Spleen (tissue), 7 donors: ENCODE measurements around the gene AOX1.

Experiments used
- CTCF ChIP-seq, 11 experiments: fragments of 200-600 bp in 7 of 11; fragments of 450-650 bp in 4 of 11; sonication (generic) in 4 of 11; IDR thresholded peaks in 8 of 11; conservative IDR thresholded peaks in 3 of 11; 1 replicate in 7 of 11; 2 replicates in 4 of 11; pipeline versions ENCODE4 v1.4.0 to v1.8.0; 2016 to 2021; ENCODE audit warnings: antibody characterized with exemption in 11 of 11, inconsistent platforms in 4 of 11, mild to moderate bottlenecking in 1 of 11
- POLR2A ChIP-seq, 3 donors: fragments of 450-650 bp; IDR thresholded peaks; one replicate each; pipeline ENCODE4 v1.5.1; 2017; ENCODE audit warnings: antibody characterized with exemption in 3 of 3, mild to moderate bottlenecking in 1 of 3
- POLR2AphosphoS5 ChIP-seq, 3 donors: sonication (generic); formaldehyde crosslinking; IDR thresholded peaks; one replicate each; pipeline ENCODE4 v1.5.1; 2017; ENCODE audit warnings: antibody characterized with exemption in 3 of 3
- donor health status: DM: no; HTN: no; CAD: no; lungs with moderate emphysema.
- donor health status: DM: no; HTN: no; CAD: no.
- donor health status: DM: no; HTN: no; CAD: no.

GRCh38 chr2:200617156-200618053, 31.6 kb downstream of the AOX1 start:
- TF ChIP-seq CTCF (IDR thresholded peaks at IDR 0.05 in 8 of 11, conservative IDR thresholded peaks at IDR 0.05 in 3 of 11) (no peak), POLR2AphosphoS5 (IDR thresholded peaks at IDR 0.05) (no peak), POLR2A (IDR thresholded peaks at IDR 0.05) (no peak)
